ENCODE data around the gene AQP12A.
"Not testable (repeated sequence)": the region's sequence is repeated elsewhere in the genome, so short reads cannot be mapped to it uniquely, and the experiment has no call there.

Gene AQP12A

DNA sequence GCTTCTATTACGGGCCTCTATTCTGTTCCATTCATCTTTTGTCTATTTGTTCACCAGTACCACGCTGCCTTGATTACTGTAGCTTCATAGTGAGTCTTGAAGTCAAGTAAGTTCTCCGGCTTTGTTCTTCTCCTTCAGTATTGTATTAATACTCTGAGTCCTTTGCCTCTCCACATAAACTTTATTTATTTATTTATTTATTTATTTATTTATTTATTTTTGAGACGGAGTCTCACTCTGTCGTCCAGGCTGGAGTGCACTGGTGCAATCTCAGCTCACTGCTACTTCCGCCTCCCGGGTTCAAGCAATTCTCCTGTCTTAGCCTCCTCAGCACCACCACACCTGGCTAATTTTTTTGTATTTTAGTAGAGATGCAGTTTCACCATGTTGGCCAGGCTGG lies 31.8 kb upstream of the AQP12A start:
- DNase-seq (ENCODE audit: low spot score), result not testable (repeated sequence)

DNA sequence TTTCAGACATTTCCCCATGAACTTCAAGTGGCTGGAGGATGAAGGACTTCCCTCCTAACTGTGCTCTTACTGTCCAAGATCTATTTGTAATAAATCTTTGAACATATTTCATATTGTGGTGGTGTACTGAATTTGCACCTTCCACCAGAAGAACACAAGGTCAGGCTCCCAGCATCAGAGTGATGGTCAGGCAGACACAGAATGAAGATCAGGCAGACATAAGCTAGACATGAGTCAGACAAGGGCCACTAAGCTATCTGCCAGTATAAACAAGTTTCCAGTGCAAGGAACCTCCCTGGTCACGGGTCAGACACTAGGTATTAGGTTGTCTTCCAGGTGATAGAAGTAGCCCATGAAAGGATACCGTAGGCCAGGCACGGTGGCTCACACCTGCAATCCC lies 29.0 kb upstream of the AQP12A start:
- DNase-seq (ENCODE audit: low spot score), result no peak

DNA sequence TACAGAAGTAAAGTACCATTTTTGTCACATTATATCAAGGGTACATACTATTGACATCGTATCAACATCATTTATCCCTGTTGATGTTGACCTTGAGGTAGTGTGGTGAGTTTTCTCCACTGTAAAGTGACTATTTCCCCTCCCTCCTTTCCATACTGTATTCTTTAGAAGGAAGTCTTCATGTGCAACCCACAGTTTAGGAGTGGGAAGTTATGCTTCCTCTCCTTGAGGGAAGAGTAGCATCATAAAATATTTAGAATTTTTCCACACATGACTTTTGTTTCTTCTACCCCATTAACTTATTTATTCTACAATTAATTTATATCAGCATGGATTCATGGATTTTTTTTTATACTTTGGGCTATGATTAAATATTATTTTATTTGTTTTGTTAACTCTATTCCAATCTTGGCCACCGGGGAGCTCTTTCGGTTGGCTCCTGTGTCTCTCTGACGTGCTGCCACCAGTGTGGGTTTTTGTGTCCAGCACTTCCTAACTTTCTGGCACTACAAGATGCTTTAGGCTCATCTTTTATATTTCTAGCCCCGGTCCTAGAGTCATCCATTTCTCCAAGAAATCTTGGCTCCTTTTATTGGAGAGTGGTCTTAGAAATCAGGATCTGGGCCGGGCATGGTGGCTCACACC lies 28.0 kb upstream of the AQP12A start:
- no peak for DNase-seq (ENCODE audit: low spot score)

DNA sequence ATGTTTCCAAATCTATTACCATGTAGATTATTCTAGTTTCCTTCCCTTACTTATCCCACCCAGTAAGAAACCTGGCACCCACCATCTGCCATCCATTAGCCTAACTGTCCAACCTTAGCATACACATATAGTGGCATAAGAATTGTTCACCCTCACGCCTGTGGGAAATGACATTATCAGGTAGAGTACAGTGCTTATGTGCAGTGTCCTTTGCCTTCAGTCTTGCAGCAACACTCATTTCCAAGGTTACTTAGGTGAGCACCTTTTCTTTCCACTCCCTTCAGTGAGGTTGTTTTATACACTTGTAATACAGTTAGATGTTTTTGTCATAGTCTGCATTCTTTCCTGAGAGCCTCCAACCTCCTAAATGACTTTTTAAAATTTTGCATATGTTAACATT lies 27.0 kb upstream of the AQP12A start:
- DNase-seq (ENCODE audit: low spot score), result no peak

DNA sequence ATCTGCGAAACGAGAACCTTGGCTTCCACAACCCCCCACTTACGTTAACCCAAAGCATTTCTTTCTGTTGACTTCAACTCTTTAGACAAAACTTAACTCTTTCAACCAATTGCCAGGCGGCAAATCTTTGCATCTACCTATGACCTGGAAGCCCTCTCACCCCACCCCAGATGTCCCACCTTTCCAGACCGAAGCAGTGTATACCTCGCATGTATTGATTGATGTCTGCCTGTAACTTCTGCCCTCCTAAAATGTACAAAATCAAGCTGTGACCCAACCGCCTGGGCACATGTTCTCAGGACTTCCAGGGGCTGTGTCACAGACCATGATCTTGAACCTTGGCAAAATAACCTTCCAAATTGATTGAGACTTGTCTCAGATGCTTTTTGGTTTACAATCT lies 21.3 kb upstream of the AQP12A start:
- no peak for DNase-seq (ENCODE audit: low spot score)

DNA sequence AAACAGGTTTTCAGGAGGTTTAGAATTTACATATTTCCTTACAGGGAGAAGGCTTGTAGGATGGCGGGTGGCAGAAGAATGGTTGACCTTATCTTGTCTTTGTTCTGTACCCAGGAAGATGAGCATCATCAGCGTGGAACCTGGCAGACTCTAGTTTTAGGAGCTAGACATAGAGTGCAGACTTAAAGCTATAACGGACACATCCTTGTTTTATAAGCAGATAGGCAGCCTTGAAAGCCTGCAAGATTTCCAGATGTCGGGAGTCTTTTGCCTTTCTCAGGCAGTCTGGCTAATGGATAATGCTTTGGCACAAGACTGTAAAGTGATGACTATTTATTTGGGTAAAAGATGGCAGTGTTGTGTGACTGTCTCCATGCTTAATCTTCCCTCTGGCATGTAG lies 20.7 kb upstream of the AQP12A start:
- DNase-seq (ENCODE audit: low spot score), result no peak

DNA sequence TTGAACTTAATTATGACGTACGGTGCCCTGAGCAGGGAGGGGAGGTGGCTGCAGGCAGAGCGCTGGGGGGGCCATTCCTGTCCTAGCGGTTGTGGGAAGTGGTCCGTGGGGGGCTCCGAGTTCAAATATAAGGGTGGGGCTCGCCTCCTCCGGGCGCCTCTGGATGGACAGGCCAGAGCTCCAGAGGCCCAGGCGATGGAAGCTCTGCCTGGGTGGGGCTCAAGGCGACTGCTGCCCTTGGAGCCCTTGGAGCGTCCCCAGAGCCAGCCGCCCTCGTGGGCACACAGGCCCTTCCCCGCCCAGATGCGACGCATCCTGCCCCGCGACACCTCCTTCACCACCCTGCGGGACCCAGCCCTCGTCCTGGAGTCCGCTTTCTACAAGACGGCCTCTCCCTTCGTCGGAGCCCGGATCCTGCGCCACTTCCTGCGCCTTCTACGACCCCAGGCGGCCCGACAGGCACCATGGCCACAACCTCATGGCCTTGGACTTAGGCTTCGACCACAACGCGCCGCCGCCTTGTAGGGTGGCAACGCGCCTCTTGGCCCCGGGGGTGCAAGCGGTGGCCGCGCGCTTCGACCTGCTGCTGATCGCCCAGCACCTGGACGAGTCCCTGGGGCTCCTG lies 19.5 kb upstream of the AQP12A start:
- no peak for DNase-seq (ENCODE audit: low spot score)

DNA sequence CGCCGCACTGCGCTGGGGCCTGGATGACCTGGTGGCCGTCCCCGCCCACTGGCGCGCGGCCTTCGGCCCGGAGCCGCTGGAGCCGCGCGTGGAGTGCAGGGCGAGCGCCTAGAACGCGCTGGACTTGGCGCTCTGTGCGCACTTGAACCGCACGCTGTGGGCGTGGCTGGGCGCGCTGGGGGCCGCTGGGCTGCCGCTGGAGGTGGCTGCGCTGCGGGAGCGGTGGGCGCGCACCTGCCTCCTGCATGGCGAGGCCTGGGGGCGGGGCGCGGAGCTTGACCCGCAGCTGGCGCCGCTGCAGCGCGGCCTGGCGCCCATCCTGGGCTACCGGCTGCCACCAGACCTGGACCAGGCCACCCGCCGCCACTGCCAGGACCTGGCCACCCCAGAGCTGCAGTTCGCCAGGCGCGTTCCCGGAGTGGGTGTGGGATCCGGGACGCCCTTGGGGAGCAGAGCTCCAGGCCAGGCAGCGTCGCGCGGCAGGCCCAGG lies 18.9 kb upstream of the AQP12A start:
- no peak for DNase-seq (ENCODE audit: low spot score)

DNA sequence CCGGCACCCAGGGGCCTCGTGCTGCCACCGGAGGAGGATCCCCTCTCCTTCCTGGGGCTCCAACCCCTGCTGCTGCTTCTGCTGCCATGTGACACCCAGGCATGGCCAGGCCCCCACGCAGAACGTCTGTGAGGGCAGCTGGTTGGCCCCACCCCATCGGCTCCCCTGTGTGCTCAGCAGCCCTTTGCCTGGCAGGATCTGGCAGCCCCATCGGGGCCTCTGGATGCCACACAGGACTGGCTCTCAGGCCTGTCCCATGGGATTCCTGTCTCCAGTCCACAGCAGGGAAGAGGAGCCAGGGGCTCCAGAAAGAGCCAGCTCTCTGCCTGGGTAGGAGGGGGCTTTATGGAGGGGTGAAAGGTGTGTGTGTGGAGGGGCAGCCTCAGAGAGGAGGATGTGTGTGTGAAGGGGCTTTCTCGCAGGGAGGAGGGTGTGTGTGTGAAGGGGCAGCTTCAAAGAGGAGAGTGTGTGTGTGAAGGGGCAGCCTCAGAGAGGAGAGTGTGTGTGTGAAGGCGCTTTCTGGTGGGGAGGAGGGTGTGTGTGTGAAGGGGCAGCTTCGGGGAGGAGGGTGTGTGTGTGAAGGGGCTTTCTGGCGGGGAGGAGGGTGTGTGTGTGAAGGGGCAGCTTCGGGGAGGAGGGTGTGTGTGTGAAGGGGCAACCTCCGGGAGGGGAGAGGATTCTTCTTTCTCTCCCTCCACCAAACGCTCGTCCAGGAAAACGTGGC lies 17.0 kb upstream of the AQP12A start:
- not testable (repeated sequence) for DNase-seq (ENCODE audit: low spot score)

DNA sequence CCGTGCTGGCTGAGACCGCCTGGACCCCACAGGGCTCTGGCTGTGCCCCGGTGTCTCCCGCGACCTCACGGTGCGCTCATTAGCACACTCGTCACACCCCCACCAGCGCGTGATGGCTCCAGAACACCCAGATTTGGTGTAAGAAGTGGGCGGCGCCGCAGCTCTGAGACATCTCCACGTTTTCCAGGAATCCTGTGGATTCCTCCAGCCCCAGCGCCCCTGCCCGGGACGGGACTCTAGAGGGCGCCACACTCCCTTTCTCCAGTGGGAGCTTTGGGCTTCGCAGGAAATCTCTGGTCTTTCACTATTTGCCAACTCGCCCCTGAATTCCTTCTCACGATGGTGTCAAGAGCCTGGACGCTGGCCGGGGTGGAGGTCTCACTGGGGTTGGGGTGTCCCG lies 16.3 kb upstream of the AQP12A start:
- not testable (repeated sequence) for DNase-seq (ENCODE audit: low spot score)

DNA sequence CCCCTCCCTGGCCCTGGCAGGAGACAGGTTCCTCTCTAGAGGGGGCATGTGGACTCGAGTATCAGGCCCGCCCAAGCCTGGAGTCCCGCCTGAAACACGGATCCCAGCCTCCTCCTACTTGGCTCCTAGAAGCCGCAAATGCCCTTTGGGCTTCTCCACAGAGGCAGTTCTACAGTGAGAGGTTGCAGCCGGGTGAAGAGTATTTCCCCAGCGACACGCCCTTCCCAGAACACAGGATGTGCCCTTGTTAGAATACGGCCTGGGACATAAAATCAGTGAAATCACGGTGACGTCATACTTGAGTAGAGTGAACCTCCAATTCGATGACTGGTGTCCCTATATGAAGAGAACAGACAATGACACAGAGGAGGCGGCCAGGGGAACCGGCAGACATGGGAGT lies 13.6 kb upstream of the AQP12A start:
- DNase-seq (ENCODE audit: low spot score), result not testable (repeated sequence)

DNA sequence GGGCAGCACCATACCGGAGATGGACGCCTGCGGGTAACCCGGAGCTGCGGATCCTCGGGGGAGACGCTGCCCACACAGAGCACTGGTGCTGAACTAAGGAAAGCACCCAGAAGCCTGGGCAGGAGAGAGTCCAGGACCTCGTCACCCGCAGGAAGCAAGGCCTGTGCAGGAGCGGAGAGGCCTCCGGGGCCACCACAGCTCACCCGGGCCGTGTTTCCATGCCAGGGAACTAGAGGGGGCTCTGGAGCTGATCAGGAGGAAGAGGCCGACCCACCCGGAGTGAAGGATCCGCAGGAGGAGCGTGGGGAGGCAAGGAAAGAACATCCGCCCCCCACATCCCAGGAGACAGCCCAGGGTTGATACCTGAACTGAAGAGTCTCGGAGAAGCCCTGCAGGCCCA lies 12.8 kb upstream of the AQP12A start:
- DNase-seq (ENCODE audit: low spot score), result not testable (repeated sequence)

DNA sequence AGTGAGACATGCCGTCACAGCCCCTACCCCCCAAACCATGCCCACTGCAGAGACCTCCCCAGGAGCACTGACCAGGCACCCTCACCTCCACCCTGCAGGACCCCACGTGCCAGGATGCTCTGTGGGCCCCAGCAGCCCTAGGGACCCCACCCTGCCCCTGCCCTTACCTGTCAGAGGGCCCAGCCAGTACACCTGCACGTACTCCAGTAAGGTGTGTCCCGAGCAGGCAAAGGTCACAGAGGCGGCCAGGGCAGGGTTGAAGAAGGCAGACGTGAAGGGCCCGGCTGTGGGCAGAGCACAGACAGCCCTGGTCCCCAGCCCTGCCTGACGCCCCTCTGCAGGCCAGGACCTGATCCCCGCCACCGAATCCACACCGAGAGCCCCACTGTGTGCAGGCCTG lies 11.5 kb upstream of the AQP12A start:
- DNase-seq (ENCODE audit: low spot score), result not testable (repeated sequence)

DNA sequence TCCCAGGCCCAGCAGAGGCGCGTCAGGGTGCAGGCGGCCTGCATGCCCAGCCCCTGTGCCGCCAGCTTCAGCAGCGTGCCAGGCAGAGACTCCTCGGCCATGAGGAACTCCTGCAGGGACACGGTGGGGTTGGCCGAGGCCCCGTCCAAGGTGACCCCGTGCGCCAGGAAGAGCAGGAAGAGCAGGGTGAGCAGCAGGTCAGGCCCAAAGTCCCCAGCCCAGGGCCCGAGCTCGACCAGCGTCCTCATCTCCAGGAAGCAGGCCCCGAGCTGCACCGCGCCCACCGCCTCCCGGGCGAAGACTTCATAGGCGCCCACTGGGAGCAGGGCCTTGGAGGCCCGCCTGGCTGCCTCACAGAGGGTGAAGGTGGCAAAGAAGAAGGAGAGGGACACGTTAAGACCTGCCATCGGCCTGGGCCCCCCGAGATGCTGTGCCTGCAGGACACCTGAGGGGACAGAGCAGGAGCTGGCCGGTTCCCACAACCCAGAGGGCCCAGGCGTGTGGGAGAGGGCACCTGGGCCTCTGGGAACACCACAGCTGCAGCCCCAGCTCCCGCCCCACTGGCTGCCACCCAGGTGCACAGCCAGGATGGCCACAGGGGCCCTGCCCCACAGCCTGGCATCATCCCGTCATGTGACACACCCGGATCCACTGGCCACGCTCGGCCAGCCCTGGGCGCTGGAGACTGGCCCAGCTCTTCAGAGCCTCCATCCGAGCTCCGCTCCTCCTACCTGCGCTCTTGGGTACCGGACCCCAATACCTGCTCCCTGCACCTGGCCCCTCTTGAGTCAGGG lies 9.0 kb upstream of the AQP12A start, which contains the start of gene AQP12B:
TSS of gene AQP12B (minus strand) at position 455 of the 794 bp plus-strand sequence. CDS start at position 407, 48 bp downstream.
- not testable (repeated sequence) for DNase-seq (ENCODE audit: low spot score)

DNA sequence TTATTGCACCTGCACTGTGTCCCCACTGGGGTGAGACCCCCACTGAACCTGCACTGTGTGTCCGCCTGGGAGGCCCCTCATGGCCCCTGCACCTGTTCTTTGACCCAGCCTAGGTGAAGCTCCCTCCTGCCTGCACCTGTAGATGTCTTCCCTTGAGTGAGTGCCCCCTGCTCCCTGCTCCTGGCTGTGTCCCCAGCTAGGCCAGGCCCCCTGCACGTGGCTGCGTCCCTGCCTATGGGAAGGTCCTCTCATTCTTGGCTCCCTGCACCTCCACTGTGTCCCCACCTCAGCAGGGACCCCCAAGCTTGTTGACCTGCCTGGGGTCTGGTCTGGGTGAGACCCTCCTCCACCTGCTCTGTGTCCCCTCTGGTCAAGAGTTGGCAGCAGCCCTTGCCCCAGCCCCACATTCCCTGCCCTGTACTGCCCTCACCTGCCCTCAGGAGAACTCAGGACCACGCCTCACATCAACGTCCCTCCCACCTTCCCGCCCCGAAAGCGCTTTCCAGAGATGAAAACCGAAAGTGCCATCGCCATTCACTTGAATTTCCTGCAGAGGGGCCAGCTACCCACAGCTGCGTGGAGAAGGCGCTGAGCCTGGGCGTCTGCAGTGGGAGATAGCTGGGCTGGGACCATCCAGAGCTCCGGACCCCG lies 8.2 kb upstream of the AQP12A start:
- DNase-seq (ENCODE audit: low spot score), result not testable (repeated sequence)

DNA sequence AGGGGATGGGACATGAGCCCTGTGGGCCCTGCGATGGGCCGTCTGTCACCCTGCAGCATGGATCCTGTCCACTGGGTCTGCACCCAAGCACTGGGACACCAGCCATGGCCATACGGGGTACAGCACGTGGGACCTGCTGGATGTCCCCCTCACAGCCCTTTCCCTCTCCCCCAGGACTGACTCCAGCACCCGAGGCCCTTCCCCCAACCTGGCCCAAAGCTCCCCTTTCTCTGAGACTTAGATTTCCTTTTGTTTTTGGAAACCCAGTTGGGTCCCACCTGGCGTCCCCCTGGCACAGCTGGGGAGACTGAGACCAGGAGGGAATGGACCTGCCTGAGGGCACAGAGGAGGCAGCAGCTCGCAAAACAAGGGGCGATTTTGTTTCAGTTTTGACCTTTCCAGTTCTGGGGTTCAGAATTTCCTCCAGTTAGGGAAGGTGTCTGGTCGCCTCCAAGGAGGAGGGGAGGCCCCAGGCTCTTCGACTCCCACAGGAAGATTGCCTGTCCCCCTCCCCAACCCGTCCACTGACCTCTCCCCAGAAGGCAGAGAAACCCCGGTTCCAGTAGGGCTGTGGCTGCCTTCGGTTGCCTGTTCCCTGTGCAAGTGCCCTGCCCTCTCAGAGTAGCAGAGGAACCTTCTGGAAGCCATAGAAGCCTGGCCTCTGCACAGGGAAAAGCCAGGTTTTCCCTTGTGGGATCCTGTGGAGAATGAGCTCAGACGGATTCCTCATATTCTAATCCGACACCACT lies 7.5 kb upstream of the AQP12A start:
- not testable (repeated sequence) for DNase-seq (ENCODE audit: low spot score)

DNA sequence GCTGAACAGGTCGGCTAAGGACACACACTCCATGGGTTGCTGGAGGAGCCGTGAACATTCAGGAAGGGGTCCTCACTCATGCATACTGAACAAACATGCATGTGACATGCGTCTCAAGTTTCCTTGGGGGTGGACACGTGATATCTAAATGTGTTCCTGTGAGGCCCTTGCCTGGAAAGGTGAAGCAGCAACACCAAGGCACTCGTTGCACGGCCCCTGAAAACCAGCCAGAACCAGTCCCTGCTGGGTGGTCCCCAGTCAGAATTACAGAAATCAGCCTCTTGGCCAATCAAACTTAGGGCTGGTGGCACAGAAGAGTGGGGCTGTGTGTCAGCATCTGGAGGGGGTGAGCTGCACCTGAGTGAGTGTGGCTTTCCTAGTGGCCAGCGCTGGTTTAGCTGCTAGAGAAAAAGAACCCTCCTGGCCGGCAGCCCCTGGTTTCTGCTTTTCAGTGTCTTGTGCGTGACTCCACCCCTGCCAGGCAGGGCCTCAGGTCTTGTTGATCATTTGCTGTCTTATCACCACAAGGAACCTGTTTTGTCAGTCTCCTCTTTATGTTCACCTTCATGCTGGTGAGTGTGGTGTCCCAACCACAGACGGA lies 5.8 kb upstream of the AQP12A start:
- DNase-seq (ENCODE audit: low spot score), result no peak

DNA sequence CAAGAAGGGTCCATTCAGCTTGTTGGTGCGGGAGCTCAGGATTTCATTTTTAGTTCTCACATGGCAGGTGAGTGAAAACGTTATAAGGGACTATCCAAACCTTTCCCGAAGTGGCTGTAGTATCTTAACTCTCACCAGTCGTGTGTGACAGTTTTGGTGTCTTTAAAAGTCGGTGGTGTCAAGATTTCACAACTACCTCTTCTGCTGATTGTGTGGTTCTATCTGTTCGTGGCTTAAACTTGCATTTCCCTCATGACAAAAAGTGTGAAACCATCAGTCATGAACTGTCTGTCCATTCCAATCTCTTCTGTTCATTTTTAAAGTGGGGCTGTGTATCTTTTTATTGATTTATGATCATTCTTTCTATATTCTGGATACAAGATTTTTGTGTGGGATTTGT lies 5.2 kb upstream of the AQP12A start:
- no peak for DNase-seq (ENCODE audit: low spot score)

DNA sequence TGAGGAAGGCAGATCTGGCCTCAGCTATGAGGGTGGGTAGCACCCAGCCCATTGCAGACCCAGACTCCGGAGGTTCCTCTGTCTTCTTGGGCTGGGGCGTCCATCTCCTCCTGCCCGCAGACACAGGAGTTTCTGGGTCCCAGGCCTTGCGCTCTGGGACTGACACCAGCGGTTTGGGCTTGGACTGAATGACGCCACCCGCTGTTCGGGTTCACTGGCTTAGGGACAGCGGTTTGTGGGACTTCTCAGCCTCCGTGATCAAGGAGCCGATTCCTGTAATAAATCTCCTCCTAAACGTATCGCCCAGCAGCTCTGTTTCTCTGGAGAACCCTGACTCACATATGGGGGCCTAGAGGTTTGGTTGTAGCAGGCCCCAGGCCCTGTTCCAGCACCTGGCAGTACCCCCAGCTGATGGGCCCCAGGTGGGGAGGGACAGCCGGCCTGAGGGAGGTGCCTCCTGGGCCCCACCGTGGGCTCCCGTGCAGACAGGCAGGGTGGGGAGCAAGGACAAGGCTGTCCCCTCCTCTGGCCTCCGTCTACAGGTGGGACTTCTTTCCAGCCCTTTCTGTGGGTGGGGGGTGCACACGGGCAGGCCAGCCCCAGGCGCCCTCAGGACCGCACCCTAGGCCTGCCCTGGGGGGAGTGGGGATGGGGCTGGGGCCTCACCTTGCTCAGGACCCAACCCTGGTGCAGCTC lies 4.5 kb upstream of the AQP12A start:
- DNase-seq (ENCODE audit: low spot score), result no peak

Data from hematopoietic multipotent progenitor cell treated with erythropoietin and hydrocortisone succinate and interleukin-3 and kit ligand, for 17 days (in vitro differentiated cells).